MG63 (cell line): ENCODE results near the gene TLNRD1. TPM values are rescaled to one million over a fixed set of nuclear protein-coding genes. Genes with fewer than 3 reads are reported as not detected.

ENCODE experiments used
- DNase-seq: peaks from one replicate; pipeline ENCODE4 v3.0.0-alpha.2; 2020
- H3K27me3 ChIP-seq: fragments of 250-450 bp; sonication (Bioruptor Pico); 2 replicates; pipeline ENCODE4 v1.5.1; 2020; ENCODE audit warnings: mild to moderate bottlenecking, moderate library complexity
- H3K36me3 ChIP-seq: fragments of 250-450 bp; sonication (Bioruptor Pico); 2 replicates; pipeline ENCODE4 v1.5.1; 2020; ENCODE audit warnings: mild to moderate bottlenecking, moderate library complexity
- H3K4me3 ChIP-seq: fragments of 250-450 bp; sonication (Bioruptor Pico); 2 replicates; pipeline ENCODE4 v1.5.1; 2020; ENCODE audit warnings: mild to moderate bottlenecking, moderate library complexity
- H3K9me3 ChIP-seq: fragments of 250-450 bp; sonication (Bioruptor Pico); 2 replicates; pipeline ENCODE4 v1.5.1; 2020; ENCODE audit warnings: mild to moderate bottlenecking, moderate library complexity
- total RNA-seq: library from RNA; depleted of rRNA; stranded (reverse); fragments of >200 nt; shearing (Covaris generic); gene quantifications from 2 replicates; pipeline ENCODE4 v1.2.3, GENCODE V29; 2014; ENCODE audit warnings: low replicate concordance

The TLNRD1 gene
- total RNA-seq, 1 experiment from 2014 or later: 13.9 TPM

DNA sequence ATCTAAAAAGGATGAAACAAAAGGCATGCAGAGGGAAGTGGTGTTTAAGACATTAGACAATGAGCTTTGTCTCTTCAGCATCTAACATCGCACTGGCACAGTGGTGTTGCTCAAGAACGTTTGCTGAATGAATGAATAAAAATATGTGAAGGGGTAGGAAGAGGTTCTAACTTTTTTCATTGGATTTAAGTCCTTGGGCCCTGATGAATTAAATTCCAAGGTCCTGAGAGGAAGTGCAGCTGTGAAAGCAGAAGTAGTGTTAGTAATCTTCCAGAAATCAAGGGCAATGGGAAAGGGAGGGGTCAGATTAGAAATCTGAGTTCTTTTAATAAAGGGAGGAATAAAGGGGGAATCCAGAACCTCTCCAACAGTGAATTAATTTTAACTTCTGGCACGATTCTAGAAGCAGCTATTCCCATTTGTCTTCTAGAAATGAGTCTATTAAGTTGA is 29.6 kb downstream of the TLNRD1 start:
- H3K4me3 ChIP-seq: no peak overlapping the region
- peaks cover 7% of the 10 kb centered on the region for H3K9me3 ChIP-seq
- H3K27me3 ChIP-seq: no peaks in the 10 kb centered on the region
- DNase-seq: no peak
- H3K36me3 ChIP-seq: no peaks in the 10 kb centered on the region

DNA sequence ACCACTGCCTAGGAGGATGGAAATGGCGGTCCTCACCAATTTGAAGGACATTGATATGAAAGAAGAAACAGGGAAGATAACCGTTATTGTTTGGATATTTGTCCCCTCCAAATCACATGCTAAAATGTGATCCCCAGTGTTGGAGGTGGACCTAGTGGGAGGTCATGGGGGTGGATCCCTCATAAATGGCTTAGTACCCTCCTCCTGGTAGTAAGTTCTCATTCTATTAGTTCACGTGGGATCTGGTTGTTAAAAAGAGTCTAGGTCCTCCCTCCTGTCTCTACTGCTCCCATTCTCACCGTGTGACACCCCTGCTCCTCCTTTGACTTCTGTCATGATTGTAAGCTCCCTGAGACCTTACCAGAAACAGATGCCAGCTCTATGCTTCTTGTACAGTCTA is 30.5 kb downstream of the TLNRD1 start:
- Histone ChIP-seq H3K9me3 (peaks cover 7% of the 10 kb centered on the region), H3K36me3 (no peaks in the 10 kb centered on the region), H3K27me3 (no peaks in the 10 kb centered on the region), H3K4me3 (no peak overlapping the region)
- DNase-seq: no peak

DNA sequence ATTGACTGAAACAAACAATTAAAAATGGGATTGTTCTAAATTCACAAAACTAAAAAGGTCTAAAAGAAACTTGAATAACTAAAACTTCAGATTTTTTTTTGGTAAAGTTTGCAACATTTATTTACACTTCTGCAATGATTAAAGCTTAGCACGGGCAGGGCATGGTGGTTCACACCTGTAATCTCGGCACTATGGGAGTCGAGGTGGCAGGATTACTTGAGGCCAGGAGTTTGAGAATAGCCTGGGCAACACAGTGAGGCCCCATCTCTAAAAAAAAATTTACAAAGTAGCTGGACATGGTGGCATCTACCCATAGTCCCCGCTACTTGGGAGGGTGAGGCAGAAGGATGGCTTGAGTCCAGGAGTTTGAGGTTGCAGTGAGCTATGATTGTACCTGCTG is 31.6 kb downstream of the TLNRD1 start:
- no peak for DNase-seq
- peaks cover 7% of the 10 kb centered on the region for H3K9me3 ChIP-seq
- H3K36me3 ChIP-seq: no peaks in the 10 kb centered on the region
- H3K4me3 ChIP-seq: no peak overlapping the region
- H3K27me3 ChIP-seq: no peaks in the 10 kb centered on the region

DNA sequence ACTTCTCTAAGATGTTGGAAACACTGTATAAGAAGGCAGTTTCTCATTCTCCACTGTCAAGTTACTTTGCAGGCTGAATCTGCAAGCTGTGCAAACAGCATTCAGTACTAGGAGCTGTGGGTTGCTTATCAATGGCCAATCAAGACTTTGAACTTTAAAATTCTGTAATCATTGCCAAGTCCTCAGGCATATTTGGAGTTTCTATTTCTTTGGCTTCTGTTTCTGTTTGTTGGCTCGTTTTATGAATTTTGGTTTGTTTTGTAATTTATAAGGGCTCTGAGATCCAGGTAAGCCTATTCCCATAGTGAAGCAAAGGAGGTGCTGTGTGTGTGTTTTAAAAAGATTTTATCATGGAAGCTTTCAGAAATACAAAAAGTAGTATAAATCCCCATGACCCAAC is 32.1 kb downstream of the TLNRD1 start:
- DNase-seq: no peak
- no peaks in the 10 kb centered on the region for H3K36me3 ChIP-seq

DNA sequence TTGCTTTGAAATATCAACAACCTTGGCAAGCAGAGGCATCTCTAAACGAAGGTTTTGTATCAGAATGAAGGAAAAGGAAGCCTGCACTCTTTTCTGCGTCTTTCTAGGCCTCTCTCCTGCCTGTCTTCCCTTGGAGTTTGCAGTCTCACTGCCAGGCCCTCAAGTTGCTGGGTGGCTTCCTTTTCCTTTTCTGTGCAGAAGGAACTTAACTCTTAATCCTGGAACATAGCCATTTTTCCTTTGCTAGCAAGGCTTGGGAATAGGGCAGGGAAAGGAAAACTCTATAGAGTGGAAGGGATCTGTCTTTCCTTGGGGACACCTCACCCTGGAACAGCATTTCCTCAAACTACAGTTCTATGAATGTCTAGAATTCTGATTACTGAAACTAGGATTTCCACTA is 32.8 kb downstream of the TLNRD1 start:
- no peaks in the 10 kb centered on the region for H3K27me3 ChIP-seq
- H3K9me3 ChIP-seq: peaks cover 7% of the 10 kb centered on the region
- no peak for DNase-seq
- no peaks in the 10 kb centered on the region for H3K36me3 ChIP-seq
- no peak overlapping the region for H3K4me3 ChIP-seq

More for the DNA sequence above, 32.1 kb downstream of the TLNRD1 start:
- Histone ChIP-seq H3K9me3 (peaks cover 7% of the 10 kb centered on the region), H3K4me3 (no peak overlapping the region), H3K27me3 (no peaks in the 10 kb centered on the region)

DNA sequence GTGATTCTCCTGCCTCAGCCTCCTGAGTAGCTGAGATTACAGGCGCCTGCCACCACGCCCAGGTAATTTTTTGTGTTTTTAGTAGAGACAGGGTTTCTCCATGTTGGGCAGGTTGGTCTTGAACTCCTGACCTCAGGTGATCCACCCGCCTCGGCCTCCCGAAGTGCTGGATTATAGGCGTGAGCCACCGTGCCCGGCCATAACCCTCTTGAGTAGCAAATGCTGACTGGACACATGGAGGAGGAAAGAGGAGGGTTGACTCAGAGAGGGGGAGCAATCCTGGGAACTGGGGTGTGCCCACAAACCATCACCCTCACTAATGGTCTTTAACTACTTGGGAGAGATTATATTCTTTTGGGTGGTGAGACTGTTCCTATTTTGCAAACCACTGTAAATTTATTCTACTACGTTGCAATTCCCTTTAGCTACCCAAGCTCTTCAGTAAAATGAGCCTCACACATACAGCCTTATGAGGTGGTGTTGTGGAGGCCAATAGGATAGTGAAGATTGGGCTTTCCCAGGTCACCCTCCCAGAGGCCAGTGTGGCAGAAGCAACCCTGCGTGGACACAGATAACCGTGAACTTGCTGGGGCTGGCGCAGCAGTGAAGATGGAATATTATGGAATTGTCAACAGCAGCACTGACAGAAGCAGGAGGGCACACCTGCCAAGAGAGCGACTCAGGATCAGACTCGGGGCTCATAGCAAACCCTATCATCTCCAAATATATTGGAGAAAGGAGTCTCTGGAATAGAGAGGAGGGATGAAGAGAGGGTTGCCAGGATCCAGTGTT is 37.4 kb downstream of the TLNRD1 start:
- Histone ChIP-seq H3K36me3 (no peaks in the 10 kb centered on the region), H3K27me3 (no peaks in the 10 kb centered on the region), H3K4me3 (no peak overlapping the region), H3K9me3 (no peaks in the 10 kb centered on the region)
- no peak for DNase-seq

DNA sequence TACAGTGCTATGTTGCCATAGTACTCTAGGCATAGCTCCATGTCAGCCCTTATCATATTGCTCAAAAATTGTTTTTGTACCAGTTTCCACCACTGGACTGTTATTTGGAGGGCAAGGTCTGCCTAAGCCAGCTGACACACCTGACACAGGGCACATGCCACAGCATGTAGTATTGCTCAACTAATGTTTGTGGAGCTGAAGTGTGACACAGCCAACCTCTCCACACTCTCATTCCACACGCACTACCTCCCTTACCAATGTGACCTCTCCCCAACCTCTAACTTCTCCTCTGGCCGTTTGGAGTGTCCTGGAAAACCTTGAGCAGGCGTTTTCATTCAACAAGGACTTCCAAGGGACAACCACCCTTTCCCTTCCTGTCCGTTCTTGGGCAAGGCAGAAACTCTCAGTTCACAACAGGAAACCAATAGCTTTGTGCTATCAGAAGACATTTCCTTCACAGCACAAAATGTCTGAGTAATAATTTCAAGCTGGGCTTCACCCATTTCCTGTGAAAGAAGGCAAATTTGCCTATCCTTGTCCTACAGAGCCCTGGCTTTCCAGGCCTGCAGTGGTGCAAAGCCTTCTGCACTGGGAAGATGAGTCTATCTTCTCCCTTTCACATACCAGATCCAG is 38.4 kb downstream of the TLNRD1 start:
- H3K4me3 ChIP-seq: no peak overlapping the region
- no peaks in the 10 kb centered on the region for H3K27me3 ChIP-seq
- no peaks in the 10 kb centered on the region for H3K36me3 ChIP-seq
- H3K9me3 ChIP-seq: no peaks in the 10 kb centered on the region
- DNase-seq: no peak

DNA sequence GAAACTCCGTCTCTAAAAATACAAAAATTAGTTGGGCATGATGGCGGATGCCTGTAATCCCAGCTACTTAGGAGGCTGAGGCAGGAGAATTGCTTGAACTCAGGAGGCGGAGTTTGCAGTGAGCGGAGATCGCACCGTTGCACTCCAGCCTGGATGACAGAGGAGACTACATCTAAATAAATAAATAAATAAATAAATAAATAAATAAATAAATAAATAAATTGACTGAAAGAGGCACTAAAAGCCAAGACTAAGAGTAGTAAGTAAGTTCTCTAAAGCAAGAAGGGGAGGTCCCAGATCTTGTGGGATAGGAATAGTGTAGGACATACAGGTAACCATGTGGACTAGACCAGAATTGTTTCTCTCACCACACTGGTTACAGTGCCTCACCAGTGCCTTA is 40.0 kb downstream of the TLNRD1 start:
- no peaks in the 10 kb centered on the region for H3K27me3 ChIP-seq
- DNase-seq: no peak
- H3K4me3 ChIP-seq: no peak overlapping the region
- H3K9me3 ChIP-seq: no peaks in the 10 kb centered on the region
- no peaks in the 10 kb centered on the region for H3K36me3 ChIP-seq

DNA sequence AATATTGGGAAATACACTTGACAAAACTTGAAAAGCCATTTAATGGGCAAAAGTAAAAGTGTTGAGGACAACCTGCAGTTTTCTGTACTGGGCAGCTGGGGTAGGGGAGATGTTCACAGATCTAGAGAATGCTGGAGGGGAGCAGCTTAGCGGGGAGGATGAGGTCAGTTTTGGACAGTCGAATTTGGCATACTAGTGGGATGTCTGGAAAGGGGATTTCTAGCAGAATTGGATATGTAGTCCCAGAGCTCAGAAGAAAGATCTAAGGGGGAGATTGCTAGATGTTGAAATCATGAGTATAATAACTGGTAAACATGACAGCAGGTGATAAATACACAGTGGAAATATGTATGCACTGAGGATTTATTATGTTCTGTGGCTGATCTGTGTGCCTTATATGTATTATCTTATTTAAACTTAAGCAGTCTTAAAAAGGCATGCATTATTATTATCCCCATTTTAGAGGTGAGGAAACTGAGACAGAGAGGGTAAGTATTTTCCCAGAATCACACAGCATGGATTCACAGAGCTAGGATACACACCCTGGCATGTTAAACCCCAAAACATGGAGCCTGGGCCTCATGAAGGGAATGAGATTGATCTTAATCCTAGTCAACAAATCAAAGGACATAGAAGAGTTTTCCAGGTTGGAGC is 42.7 kb downstream of the TLNRD1 start:
- Histone ChIP-seq H3K27me3 (no peaks in the 10 kb centered on the region), H3K9me3 (no peaks in the 10 kb centered on the region), H3K36me3 (no peaks in the 10 kb centered on the region), H3K4me3 (no peak overlapping the region)
- no peak for DNase-seq

DNA sequence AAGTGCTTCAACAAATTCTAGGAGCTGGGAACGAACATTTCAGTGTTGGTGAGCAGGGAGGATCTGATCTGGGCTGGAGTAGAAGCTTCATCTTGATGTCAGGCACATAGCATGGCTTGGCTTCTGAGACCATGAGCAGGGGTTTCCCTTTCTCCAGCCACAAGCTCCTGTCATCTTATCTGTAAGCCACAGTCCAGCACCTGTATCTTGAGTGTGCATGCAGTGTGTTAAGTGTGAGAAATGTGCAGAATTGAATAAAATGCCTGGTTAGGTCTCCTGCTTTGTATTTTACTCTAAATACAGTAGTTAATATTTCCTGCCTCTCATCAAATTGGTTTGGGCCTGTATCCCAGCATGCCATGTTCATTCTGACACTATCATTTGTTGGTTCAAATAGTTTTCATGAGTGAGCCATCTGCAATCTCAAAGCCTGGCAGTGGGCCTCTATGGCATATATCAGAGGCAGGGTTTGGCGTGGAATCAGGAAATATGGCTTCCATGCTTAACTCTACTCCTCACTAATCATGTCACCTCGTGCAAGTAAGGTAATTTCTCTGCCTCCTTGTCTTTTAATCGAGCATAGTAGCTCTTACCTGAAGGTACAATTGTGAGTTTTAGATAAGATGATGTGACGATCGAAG is 43.3 kb downstream of the TLNRD1 start:
- H3K36me3 ChIP-seq: no peaks in the 10 kb centered on the region
- no peak overlapping the region for H3K4me3 ChIP-seq
- no peaks in the 10 kb centered on the region for H3K27me3 ChIP-seq
- H3K9me3 ChIP-seq: no peaks in the 10 kb centered on the region
- no peak for DNase-seq

DNA sequence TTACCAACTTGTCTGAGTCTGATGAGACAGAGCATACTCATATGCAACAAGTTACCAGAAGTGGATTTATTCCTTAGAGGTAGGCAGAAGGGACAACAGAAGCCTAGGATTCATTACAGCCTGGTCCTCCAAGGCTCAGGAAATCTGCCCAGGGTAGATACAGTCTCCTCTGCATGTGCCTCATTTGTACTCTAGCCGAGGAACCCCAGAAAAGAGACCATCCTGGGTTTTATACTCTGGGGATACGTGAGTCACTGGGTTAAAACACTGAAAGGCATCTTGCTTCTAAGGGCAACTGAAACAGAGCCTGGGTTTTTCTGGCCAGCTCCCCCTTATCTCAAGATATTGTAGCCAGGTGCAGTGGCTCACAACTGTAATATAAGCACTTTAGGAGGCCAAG is 45.6 kb downstream of the TLNRD1 start:
- H3K9me3 ChIP-seq: no peaks in the 10 kb centered on the region
- H3K27me3 ChIP-seq: no peaks in the 10 kb centered on the region
- H3K4me3 ChIP-seq: no peak overlapping the region
- DNase-seq: no peak
- H3K36me3 ChIP-seq: no peaks in the 10 kb centered on the region

DNA sequence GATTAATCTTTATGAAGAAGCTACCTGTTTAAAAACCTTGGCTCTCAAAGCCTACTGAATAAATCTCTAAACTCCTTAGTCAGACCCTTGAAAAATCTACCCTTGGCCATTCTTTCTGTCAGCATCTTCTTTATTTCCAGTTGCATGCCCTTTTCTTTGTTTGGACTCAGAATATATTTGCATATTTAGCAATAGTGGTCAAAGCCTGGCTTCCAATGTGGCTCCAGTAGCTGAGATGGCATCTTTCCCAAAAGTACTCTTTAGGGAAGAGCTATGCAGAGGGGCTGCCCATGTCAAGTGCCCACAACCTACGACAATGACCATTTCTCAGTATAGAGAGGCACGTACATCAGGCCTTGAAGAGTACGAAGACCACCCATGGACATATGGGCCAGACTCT is 47.2 kb downstream of the TLNRD1 start:
- H3K36me3 ChIP-seq: no peaks in the 10 kb centered on the region
- H3K9me3 ChIP-seq: no peaks in the 10 kb centered on the region
- no peak for DNase-seq
- no peak overlapping the region for H3K4me3 ChIP-seq
- no peaks in the 10 kb centered on the region for H3K27me3 ChIP-seq

DNA sequence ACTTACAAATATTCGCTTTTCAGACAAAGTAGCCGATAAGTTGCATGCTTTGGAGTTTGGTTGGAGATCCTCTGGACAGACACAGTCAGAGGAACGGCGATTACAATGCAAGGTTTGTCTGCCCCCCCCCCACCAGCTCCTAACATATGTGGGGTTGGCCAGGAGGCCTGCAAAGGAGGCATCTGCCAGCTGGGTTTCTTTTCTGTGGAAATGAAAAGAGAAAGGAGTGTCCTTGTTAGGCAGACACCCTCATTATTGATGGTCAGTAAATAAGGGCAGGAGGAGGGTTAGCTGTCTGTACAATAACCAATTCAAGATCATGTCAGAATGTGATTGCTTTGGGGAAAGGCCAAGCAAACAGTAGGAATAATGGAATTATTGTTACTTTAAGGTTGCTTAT is 49.1 kb downstream of the TLNRD1 start:
- Histone ChIP-seq H3K27me3 (no peaks in the 10 kb centered on the region), H3K4me3 (no peak overlapping the region)

DNA sequence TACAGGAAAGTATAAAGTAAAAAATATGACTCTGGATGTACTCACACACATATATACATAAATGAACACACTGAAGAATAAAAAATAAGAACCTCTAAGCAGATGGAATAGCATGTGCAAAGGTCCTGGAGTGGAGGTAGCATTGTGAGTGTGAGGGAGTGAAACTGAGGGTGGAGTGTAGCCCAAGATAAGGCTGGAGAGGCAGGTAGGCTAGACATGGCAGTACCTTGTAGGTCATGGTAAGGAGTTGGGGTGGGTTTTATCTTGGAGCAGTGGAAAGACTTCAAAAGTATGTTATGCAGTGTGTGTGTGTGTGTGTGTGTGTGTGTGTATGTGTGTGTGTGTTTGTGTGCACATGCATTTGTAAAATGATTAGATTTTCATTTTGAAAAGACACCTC is 49.5 kb downstream of the TLNRD1 start:
- H3K4me3 ChIP-seq: no peak overlapping the region
- no peaks in the 10 kb centered on the region for H3K9me3 ChIP-seq
- H3K27me3 ChIP-seq: no peaks in the 10 kb centered on the region
- H3K36me3 ChIP-seq: no peaks in the 10 kb centered on the region
- DNase-seq: no peak

More for the DNA sequence above, 49.1 kb downstream of the TLNRD1 start:
- H3K9me3 ChIP-seq: no peaks in the 10 kb centered on the region
- no peaks in the 10 kb centered on the region for H3K36me3 ChIP-seq
- DNase-seq: no peak

DNA sequence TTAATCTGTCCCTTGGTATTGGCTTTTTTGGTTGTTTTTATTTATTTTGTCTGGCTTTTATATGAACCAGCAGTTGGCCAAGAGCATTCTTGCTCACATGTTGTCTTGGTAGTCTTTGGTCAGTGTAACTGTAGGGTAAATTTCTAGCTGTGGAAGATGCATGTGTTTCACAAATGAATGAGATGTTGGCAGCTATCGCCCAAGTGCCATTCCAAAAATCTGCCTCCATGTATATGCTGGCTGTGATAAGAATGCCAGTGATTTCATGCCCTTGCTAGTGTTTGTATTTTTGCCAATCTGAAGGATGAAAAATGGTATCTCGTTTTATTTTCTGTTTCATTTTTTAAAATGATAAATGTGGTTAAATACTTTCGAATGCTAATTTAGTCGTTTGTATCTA is 50.1 kb downstream of the TLNRD1 start:
- Histone ChIP-seq H3K9me3 (no peaks in the 10 kb centered on the region), H3K36me3 (no peaks in the 10 kb centered on the region), H3K27me3 (no peaks in the 10 kb centered on the region), H3K4me3 (no peak overlapping the region)
- DNase-seq: peak; percentile 16

DNA sequence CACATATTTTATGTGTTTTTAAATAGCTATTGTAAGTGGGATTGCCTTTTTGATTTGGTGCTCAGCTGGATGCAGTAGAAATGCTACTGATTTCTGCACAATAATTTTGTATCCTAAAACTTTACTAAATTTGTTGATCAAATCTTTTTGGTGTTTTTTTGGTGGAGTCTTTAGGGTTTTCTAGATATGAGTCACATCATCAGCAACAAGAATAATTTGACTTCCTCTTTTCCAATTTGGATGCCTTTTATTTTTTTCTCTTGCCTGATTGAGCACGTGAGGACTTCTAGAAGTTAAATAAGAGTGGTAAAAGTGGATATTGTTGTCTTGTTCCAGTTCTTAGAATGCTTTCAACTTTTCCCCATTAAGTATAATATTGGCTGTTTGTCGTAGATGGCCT is 51.3 kb downstream of the TLNRD1 start:
- DNase-seq: no peak
- no peak overlapping the region for H3K4me3 ChIP-seq
- no peaks in the 10 kb centered on the region for H3K9me3 ChIP-seq
- no peaks in the 10 kb centered on the region for H3K36me3 ChIP-seq
- H3K27me3 ChIP-seq: no peaks in the 10 kb centered on the region

DNA sequence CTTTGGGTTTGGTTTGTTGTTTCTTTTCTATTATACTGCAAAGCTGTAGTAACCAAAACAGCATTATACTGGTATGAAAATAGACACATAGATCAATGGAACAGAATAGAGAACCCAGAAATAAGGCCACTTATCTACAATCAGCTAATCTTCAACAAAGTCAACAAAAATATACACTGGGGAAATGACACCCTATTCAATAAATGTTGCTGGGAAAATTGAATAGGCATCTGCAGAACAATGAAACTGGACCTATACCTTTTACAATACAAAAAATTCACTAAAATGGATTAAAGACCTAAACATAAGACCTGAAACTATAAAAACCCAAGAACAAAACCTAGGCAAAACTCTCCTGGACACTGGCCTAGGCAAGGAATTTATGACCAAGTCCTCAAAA is 52.9 kb downstream of the TLNRD1 start:
- Histone ChIP-seq H3K9me3 (no peaks in the 10 kb centered on the region), H3K4me3 (no peak overlapping the region), H3K36me3 (no peaks in the 10 kb centered on the region), H3K27me3 (no peaks in the 10 kb centered on the region)
- DNase-seq: no peak
